Measurements from ENCODE around the gene GFRA1. TPM values are rescaled to one million over a fixed set of nuclear protein-coding genes. Genes with fewer than 3 reads are reported as not detected.

Gene GFRA1
- total and polyA plus RNA-seq, 2 of the 8 experiments (the other 6 are each of a cell fraction or from before 2014, with no cell fraction given), result 1.1 to 2.0 TPM

- TF ChIP-seq USF2 (IDR thresholded peaks at IDR 0.05; ENCODE audit: low read length), result no peak
- no peak for TF ChIP-seq RFX5 (IDR thresholded peaks at IDR 0.05; ENCODE audit: borderline replicate concordance, low read depth, low read length)
- no peak for TF ChIP-seq SIN3A (conservative IDR thresholded peaks at IDR 0.05 in 1 of 2, IDR thresholded peaks at IDR 0.05 in 1 of 2; ENCODE audit: low read depth in 1 of 2, low read length in 2 of 2)
- no peak for TF ChIP-seq EGR1 (IDR thresholded peaks at IDR 0.05; ENCODE audit: borderline replicate concordance, low read depth, low read length)
- TF ChIP-seq BCL11A (IDR thresholded peaks at IDR 0.05; ENCODE audit: low read depth in 2 of 2, low read length in 2 of 2), result no peak
- TF ChIP-seq CHD2 (IDR thresholded peaks at IDR 0.05; ENCODE audit: low read length), result no peak
- TF ChIP-seq CBX5 (IDR thresholded peaks at IDR 0.05; ENCODE audit: low read depth, low read length), result no peak
- no peak for TF ChIP-seq CTBP2 (IDR thresholded peaks at IDR 0.05; ENCODE audit: borderline replicate concordance, insufficient read depth, insufficient read length, low read length)
These were observed 129.3 kb downstream of the GFRA1 start (continued) for GRCh38 chr10:116143673-116144222.
